HTR-8/SVneo (cell line): ENCODE data around the gene GRIA2.

Experiments used
- DNase-seq: peaks from one replicate; pipeline ENCODE4 v3.0.0; 2011; ENCODE audit warnings: low spot score, mixed read lengths; ENCODE audit not compliant: insufficient read length
- FAIRE-seq: peaks from 2 replicates; lab custom pipeline; 2011; peaks lifted over from hg19 to GRCh38; lab: Jason Lieb, UNC

The GRIA2 gene

DNA sequence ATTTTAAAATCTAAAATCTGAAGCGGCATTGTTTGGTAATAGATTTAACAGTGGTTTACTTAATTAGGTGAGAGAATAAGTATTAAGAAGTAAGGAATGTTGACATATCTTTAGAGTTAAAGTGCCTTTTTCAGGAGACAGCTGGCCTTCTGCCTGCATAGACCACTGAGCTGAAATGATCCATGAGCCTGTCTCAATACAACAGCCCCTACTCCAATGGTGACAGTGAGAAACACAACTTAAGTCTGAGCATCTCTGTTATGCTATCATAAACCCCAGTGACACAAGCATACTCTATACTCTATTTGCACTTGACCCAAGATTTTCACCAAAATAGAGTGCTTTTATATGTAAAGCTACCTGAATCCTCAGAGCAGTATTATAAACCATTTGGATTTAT lies 137.9 kb downstream of the GRIA2 start:
- DNase-seq (no peak), FAIRE-seq (no peak)

DNA sequence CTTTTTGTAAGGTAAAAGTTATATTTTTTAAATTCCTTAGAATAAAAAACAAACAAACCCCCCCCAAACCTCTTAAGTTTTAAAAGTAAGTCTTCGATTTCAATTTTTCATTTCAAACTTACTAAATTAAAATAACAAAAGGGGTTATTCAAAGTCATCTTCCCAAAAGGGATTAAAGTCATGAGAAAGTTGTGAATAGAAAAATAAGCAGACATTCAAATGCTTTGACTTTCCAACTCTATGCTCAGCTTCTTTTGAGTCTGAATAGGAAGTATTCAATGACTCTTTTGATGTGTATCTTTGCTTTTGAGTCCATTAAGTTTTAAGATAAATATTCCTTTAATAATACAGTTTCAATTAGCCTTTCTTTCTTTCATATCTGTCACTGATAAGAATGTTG lies 138.3 kb downstream of the GRIA2 start:
- DNase-seq (no peak), FAIRE-seq (no peak)

DNA sequence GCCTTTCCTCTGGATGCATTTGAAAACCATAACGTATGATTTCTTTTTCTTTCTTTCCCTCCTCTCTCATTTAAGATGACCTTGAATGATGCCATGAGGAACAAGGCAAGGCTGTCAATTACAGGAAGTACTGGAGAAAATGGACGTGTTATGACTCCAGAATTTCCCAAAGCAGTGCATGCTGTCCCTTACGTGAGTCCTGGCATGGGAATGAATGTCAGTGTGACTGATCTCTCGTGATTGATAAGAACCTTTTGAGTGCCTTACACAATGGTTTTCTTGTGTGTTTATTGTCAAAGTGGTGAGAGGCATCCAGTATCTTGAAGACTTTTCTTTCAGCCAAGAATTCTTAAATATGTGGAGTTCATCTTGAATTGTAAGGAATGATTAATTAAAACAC lies 142.8 kb downstream of the GRIA2 start:
- FAIRE-seq, result no peak
- no peak for DNase-seq

DNA sequence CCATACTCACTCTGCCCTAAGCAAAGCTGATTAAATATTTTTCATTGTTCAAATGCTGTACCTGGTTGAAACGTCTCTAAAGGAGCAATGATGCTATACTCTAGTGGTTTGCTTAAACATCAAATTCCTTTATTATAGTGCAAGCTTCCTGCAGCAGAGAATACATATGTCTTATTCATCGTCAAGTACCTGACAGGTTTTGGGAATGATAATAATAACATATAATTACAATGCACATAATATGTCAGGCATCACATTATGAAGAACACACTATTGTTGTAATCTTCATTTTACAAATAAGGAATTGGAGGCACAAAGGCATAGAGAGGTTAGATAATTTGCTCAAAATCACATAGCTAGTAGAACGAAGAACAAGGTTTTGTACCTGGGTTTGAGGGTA lies 151.6 kb downstream of the GRIA2 start:
- DNase-seq, result no peak
- FAIRE-seq, result no peak

DNA sequence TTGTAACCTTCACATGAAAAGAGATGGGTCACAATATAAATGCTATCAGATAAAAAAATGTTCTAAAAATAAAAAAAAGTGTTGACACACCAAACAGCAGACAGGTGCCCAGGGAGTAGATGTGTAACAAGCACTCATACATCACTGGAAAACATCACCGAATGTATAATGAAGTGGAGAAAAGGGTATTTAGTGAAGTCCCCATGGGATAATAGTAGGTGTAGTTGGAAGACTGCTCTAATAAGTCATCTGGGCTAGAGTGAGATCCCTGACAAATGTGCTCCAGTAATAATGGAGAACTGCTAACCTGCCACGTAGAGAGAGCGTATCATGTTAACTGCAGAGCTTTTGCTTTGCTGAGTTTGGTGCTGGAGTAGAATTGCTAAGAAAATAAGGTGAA lies 152.0 kb downstream of the GRIA2 start:
- DNase-seq (no peak), FAIRE-seq (no peak)

DNA sequence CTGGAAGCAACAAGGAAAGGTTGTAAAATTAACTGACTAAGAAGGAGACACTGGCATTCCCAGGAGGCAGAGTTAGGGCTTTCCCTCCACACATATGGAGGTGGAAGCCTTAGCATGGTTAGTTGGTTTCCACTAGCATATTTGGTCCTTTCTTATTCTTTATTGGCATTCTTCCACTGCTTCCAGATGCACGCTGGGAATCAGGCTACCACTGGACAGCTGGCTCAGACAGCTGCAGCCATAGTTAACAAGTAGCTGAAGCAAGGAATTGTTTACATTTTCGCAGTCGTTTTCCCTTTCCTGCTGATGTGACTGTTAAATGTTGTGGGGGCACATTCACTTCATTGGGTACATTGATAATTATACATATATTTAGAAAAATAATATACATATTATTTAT lies 169.2 kb downstream of the GRIA2 start:
- FAIRE-seq (no peak), DNase-seq (no peak)

DNA sequence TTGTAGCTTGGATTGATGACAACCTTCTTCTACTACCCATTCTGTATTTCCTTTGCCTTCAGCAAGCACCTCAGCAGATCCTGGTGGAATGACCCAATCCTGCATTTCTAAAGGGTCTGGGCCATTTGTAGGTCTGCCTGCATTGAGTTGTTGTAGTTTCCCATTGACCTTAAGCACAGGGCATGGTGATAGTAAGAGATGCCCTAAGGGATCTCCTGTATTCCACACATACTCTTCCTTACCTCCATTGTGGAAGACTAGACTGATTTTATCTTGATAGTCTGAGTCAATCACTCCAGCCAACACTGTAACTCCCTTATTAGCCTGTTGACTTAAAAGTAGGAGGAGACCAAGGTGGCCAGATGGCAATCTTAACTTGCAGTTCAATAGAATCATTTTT lies 184.5 kb downstream of the GRIA2 start:
- FAIRE-seq, result no peak
- no peak for DNase-seq
